H1 (cell line): ENCODE measurements around the gene ANKS1B. TPM values are rescaled to one million over a fixed set of nuclear protein-coding genes. Genes with fewer than 3 reads are reported as not detected.
A peak's percentile ranks its signal among the peaks of the same experiment; 100 is the strongest.

Experiments
- CTCF ChIA-PET: fragments of 300-600 bp; sonication (Branson Sonifier 250); formaldehyde crosslinking; loops from one replicate; lab custom pipeline; 2021; ENCODE audit not compliant: partially characterized antibody; lab: Charles Lee
- POLR2A ChIA-PET: fragments of 300-600 bp; sonication (Branson Sonifier 250); formaldehyde crosslinking; loops from one replicate; lab custom pipeline; 2021; ENCODE audit warnings: inconsistent platforms; ENCODE audit not compliant: partially characterized antibody; lab: Charles Lee
- DNase-seq, 2 experiments: peaks; one replicate each; pipeline versions ENCODE4 v3.0.0 to v3.0.0-alpha.2; 2010 to 2022; ENCODE audit warnings: low spot score in 2 of 2, low read depth in 1 of 2, mixed read lengths in 1 of 2
- FAIRE-seq: peaks from 2 replicates; lab custom pipeline; 2011; peaks lifted over from hg19 to GRCh38; lab: Jason Lieb, UNC
- H2AFZ ChIP-seq: 2 replicates; pipeline ENCODE4 v1.8.1; 2012; ENCODE audit warnings: low read length, inconsistent platforms
- H2AK5ac ChIP-seq: 2 replicates; pipeline ENCODE4 v1.6.1; 2013; ENCODE audit warnings: low read depth, low read length
- H2BK120ac ChIP-seq: replicated peaks from 2 replicates; pipeline ENCODE3; 2013; ENCODE audit warnings: low read depth, low read length, inconsistent platforms
- H2BK12ac ChIP-seq: 2 replicates; pipeline ENCODE4 v1.6.1; 2013; ENCODE audit warnings: low read depth, low read length
- H2BK15ac ChIP-seq: 2 replicates; pipeline ENCODE4 v1.6.1; 2013; ENCODE audit warnings: low read length
- H2BK20ac ChIP-seq: 2 replicates; pipeline ENCODE4 v1.6.1; 2013; ENCODE audit warnings: low read length
- H2BK5ac ChIP-seq: 2 replicates; pipeline ENCODE4 v1.6.1; 2013; ENCODE audit warnings: low read depth, low read length
- H3K14ac ChIP-seq: 2 replicates; pipeline ENCODE4 v1.6.1; 2013; ENCODE audit warnings: inconsistent platforms; ENCODE audit not compliant: insufficient read length
- H3K18ac ChIP-seq: 2 replicates; pipeline ENCODE4 v1.6.1; 2013; ENCODE audit warnings: low read length; ENCODE audit errors: extremely low read depth
- H3K23ac ChIP-seq: 2 replicates; pipeline ENCODE4 v1.6.1; 2013; ENCODE audit warnings: inconsistent platforms; ENCODE audit not compliant: insufficient read length
- H3K23me2 ChIP-seq: 2 replicates; pipeline ENCODE4 v1.6.1; 2013; ENCODE audit warnings: low read depth, low read length
- H3K27ac ChIP-seq: 2 replicates; pipeline ENCODE4 v1.6.1; 2011; ENCODE audit warnings: low read depth, low read length, inconsistent platforms
- H3K27me3 ChIP-seq, 4 experiments: replicated peaks in 1 of 4; 1 replicate in 1 of 4; 2 replicates in 3 of 4; pipeline versions ENCODE4 v1.6.1 to v1.8.1; 2011 to 2013; ENCODE audit warnings: low read length in 3 of 4, mild to moderate bottlenecking in 3 of 4, inconsistent platforms in 2 of 4, mixed read lengths in 2 of 4, moderate library complexity in 1 of 4; ENCODE audit not compliant: control insufficient read depth in 3 of 4, insufficient read depth in 3 of 4; ENCODE audit errors: extremely low read depth in 1 of 4
- H3K36me3 ChIP-seq, 4 experiments: 2 replicates each; pipeline versions ENCODE4 v1.6.1 to v1.8.1; 2011 to 2013; ENCODE audit warnings: mild to moderate bottlenecking in 4 of 4, low read length in 3 of 4, moderate library complexity in 2 of 4, control low read depth in 1 of 4, inconsistent platforms in 1 of 4; ENCODE audit not compliant: insufficient read depth in 4 of 4, control insufficient read depth in 2 of 4
- H3K4ac ChIP-seq: replicated peaks from 2 replicates; pipeline ENCODE3; 2013; ENCODE audit warnings: low read length, low read depth, mixed read lengths, inconsistent platforms; ENCODE audit not compliant: insufficient read length
- H3K4me1 ChIP-seq, 4 experiments: replicated peaks in 1 of 4; 1 replicate in 1 of 4; 2 replicates in 3 of 4; pipeline versions ENCODE4 v1.6.1 to v1.8.1; 2011 to 2013; ENCODE audit warnings: low read length in 3 of 4, inconsistent platforms in 2 of 4, mixed read lengths in 1 of 4; ENCODE audit not compliant: insufficient read depth in 4 of 4, control insufficient read depth in 3 of 4
- H3K4me2 ChIP-seq, 2 experiments: 2 replicates each; pipeline versions ENCODE4 v1.6.1 to v1.8.1; 2011 to 2013; ENCODE audit warnings: low read depth in 2 of 2, low read length in 2 of 2, control low read depth in 1 of 2, inconsistent platforms in 1 of 2, mild to moderate bottlenecking in 1 of 2; ENCODE audit not compliant: insufficient read depth in 1 of 2
- H3K4me3 ChIP-seq, 4 experiments: fragments of 200-600, 300-600 bp in 1 of 4; sonication (generic), shearing (Covaris generic), sonication (Bioruptor Twin) in 1 of 4; 2 replicates each; pipeline versions ENCODE4 v1.5.1 to v1.8.1; 2011 to 2016; ENCODE audit warnings: low read length in 4 of 4, low read depth in 3 of 4, control low read depth in 2 of 4, inconsistent platforms in 2 of 4, mild to moderate bottlenecking in 2 of 4, mixed read lengths in 1 of 4, moderate library complexity in 1 of 4; ENCODE audit not compliant: insufficient read depth in 2 of 4; ENCODE audit errors: extremely low read depth in 1 of 4
- H3K56ac ChIP-seq: replicated peaks from 2 replicates; pipeline ENCODE3; 2013; ENCODE audit warnings: low read depth, mild to moderate bottlenecking, mixed read lengths, low read length, inconsistent platforms; ENCODE audit not compliant: insufficient read length
- H3K79me1 ChIP-seq: 2 replicates; pipeline ENCODE4 v1.6.1; 2013; ENCODE audit warnings: low read depth, low read length, control low read depth
- H3K79me2 ChIP-seq, 2 experiments: 2 replicates each; pipeline versions ENCODE4 v1.6.1 to v1.8.1; 2012 to 2013; ENCODE audit warnings: low read length in 2 of 2, mild to moderate bottlenecking in 2 of 2, inconsistent platforms in 1 of 2; ENCODE audit not compliant: insufficient read depth in 2 of 2, control insufficient read depth in 1 of 2
- H3K9ac ChIP-seq, 4 experiments: replicated peaks in 1 of 4; 1 replicate in 1 of 4; 2 replicates in 3 of 4; pipeline versions ENCODE4 v1.6.1 to v1.8.1; 2011 to 2013; ENCODE audit warnings: low read depth in 3 of 4, low read length in 3 of 4, control low read depth in 2 of 4, mild to moderate bottlenecking in 2 of 4, moderate library complexity in 2 of 4, inconsistent platforms in 1 of 4; ENCODE audit errors: extremely low read depth in 1 of 4
- H3K9me3 ChIP-seq, 2 experiments: 2 replicates each; pipeline versions ENCODE4 v1.6.1 to v1.8.1; 2012 to 2013; ENCODE audit warnings: mild to moderate bottlenecking in 2 of 2, moderate library complexity in 2 of 2, control low read depth in 1 of 2, inconsistent platforms in 1 of 2, low read depth in 1 of 2, low read length in 1 of 2, mixed read lengths in 1 of 2; ENCODE audit not compliant: insufficient read depth in 2 of 2
- H4K20me1 ChIP-seq, 2 experiments: replicated peaks in 1 of 2; 2 replicates each; pipeline versions ENCODE3 to v1.8.1; 2011 to 2013; ENCODE audit warnings: inconsistent platforms in 2 of 2, low read length in 2 of 2, mild to moderate bottlenecking in 1 of 2; ENCODE audit not compliant: insufficient read depth in 2 of 2, control insufficient read depth in 1 of 2
- H4K5ac ChIP-seq: 2 replicates; pipeline ENCODE4 v1.6.1; 2013; ENCODE audit warnings: low read length, low read depth, mixed read lengths, inconsistent platforms; ENCODE audit not compliant: insufficient read length
- H4K8ac ChIP-seq: 2 replicates; pipeline ENCODE4 v1.8.0; 2013; ENCODE audit warnings: mild to moderate bottlenecking, moderate library complexity, low read length, inconsistent platforms; ENCODE audit not compliant: insufficient read depth; ENCODE audit errors: extremely low read depth
- H4K91ac ChIP-seq: replicated peaks from 2 replicates; pipeline ENCODE3; 2013; ENCODE audit warnings: low read length, mixed read lengths, inconsistent platforms; ENCODE audit not compliant: insufficient read length
- BRCA1 ChIP-seq: IDR thresholded peaks from 2 replicates; pipeline ENCODE4 v1.6.1; 2012; ENCODE audit warnings: low read depth, low read length, improper control_type of control experiment
- CTBP2 ChIP-seq: IDR thresholded peaks from 2 replicates; pipeline ENCODE4 v1.7.0; 2011; ENCODE audit warnings: borderline replicate concordance, mild to moderate bottlenecking, moderate library complexity, mixed read lengths, low read length; ENCODE audit not compliant: insufficient read depth, insufficient read length
- EZH2 ChIP-seq: fragments of 200-600 bp; sonication (generic); IDR thresholded peaks from 2 replicates; pipeline ENCODE4 v1.7.1; 2012; ENCODE audit warnings: low read depth, mild to moderate bottlenecking, moderate library complexity, low read length, inconsistent platforms; ENCODE audit not compliant: severe bottlenecking
- ZNF274 ChIP-seq: IDR thresholded peaks from 2 replicates; pipeline ENCODE4 v1.7.0; 2012; ENCODE audit warnings: low read length, borderline replicate concordance; ENCODE audit errors: extremely low read depth
- polyA plus RNA-seq, 7 experiments: library from polyadenylated mRNA; depleted of rRNA in 3 of 7; stranded (reverse) in 5 of 7; unstranded in 2 of 7; fragments of >200 nt in 5 of 7; fragments of 200-250 nt in 2 of 7; gene quantifications; 1 replicate in 5 of 7; 2 replicates in 1 of 7; 4 replicates in 1 of 7; pipeline versions ENCODE4 v1.2.1 to v1.2.3, GENCODE V29; 2011 to 2013; ENCODE audit warnings: missing spikeins in 2 of 7, mixed read lengths in 2 of 7
- total RNA-seq: library from RNA; stranded (reverse); fragmentation: NEBNext Ultra II Directional; extraction: Animal tissue kit (Norgen Biotek cat#: 25700); gene quantifications from 2 replicates; pipeline ENCODE4 v1.2.1, GENCODE V29; 2021

Gene ANKS1B
- total and polyA plus RNA-seq, 2 of the 8 experiments (the other 6 are each of a cell fraction or from before 2014, with no cell fraction given), result 2.7 to 6.1 TPM

DNA sequence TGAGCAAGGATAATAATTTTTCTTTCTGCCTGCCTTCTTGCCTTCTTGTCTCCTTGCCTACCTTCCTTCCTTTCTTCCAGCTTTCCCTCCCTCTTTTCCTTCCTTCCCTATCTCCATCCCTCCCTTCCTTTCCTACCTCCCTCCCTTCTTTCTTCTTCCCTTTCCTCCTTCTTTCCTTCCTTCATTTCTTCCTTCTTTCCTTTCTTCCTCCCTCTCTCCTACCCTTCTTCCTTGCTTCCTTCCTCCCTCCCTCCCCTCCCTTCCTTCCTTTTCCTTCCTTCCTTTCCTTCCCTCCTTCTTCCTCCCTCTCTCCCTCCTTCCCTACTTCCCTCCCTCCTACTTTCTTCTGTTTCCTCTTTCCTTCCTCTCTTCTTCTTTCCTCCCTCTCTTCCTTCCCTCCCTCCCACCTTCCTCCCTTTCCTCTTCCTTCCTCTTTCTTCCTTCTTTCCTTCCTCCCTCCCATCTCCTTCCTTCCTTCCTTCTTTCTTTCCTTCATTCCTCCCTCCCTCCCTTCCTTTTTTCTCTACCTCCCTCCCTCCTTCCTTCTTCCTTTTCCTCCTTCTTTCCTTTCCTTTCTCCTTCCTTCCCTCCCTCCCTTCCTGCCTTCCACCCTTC is 1009.9 kb downstream of the ANKS1B start:
- no peak overlapping the region for H2BK12ac ChIP-seq
- no peak overlapping the region for H2BK20ac ChIP-seq
- H3K4ac ChIP-seq, result no peak overlapping the region
- H3K27ac ChIP-seq, result no peak overlapping the region
- no peaks in the 10 kb centered on the region for H3K27me3 ChIP-seq
- H4K91ac ChIP-seq, result no peak overlapping the region
- TF ChIP-seq CTBP2 (no peak), BRCA1 (no peak), ZNF274 (no peak), EZH2 (no peak)
- H3K4me2 ChIP-seq, result no peak overlapping the region
- H2AFZ ChIP-seq, result no peak overlapping the region
- CTCF ChIA-PET, result interaction anchor here (0.5 kb wide), 1 partner anchor 27 kb away, joined by 4 read pairs; no protein-coding TSS in a partner anchor
- H3K79me2 ChIP-seq, result no peaks in the 10 kb centered on the region
- no peak overlapping the region for H4K5ac ChIP-seq
- no peak overlapping the region for H2BK5ac ChIP-seq
- no peak overlapping the region for H3K4me3 ChIP-seq
- DNase-seq (no peak), FAIRE-seq (no peak)
- no peak overlapping the region for H3K14ac ChIP-seq
- no peaks in the 10 kb centered on the region for H3K79me1 ChIP-seq
- H3K56ac ChIP-seq, result no peak overlapping the region
- H3K18ac ChIP-seq, result no peak overlapping the region
- H4K20me1 ChIP-seq, result no peaks in the 10 kb centered on the region
- H2BK120ac ChIP-seq, result no peak overlapping the region
- H2AK5ac ChIP-seq, result peak overlapping the region; percentile 32
- no peaks in the 10 kb centered on the region; the same call in 1 of the 2 replicates for H3K23me2 ChIP-seq
- POLR2A ChIA-PET, result no interaction called here
- no peak overlapping the region for H3K23ac ChIP-seq
- no peaks in the 10 kb centered on the region for H3K4me1 ChIP-seq
- no peaks in the 10 kb centered on the region for H3K36me3 ChIP-seq
- H3K9me3 ChIP-seq, result no peaks in the 10 kb centered on the region
- H4K8ac ChIP-seq, result no peak overlapping the region
- H2BK15ac ChIP-seq, result no peak overlapping the region
- no peak overlapping the region for H3K9ac ChIP-seq
